ENCODE results near the gene BHLHA15.

The BHLHA15 gene

DNA sequence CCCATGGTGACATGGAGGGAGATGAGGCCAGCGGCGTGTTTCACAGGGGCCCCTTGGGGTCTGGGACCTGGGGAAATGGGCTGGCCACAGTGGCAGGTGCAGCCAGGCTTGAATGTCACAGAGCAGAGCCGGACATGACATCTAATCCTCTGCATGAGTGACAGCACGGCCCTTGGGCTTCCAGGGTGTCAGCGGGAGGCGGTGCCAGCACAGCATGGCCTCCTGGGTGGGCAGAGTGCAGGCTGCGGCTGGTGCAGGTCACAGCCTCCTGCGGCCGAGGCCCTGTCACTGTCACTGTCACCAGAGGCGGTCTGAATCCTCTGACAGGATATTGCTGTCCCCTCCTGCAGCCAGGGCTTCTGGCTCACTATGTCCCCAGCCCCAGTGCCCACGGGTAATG lies 18.2 kb downstream of the BHLHA15 start:
- TF ChIP-seq, protein P1, sequence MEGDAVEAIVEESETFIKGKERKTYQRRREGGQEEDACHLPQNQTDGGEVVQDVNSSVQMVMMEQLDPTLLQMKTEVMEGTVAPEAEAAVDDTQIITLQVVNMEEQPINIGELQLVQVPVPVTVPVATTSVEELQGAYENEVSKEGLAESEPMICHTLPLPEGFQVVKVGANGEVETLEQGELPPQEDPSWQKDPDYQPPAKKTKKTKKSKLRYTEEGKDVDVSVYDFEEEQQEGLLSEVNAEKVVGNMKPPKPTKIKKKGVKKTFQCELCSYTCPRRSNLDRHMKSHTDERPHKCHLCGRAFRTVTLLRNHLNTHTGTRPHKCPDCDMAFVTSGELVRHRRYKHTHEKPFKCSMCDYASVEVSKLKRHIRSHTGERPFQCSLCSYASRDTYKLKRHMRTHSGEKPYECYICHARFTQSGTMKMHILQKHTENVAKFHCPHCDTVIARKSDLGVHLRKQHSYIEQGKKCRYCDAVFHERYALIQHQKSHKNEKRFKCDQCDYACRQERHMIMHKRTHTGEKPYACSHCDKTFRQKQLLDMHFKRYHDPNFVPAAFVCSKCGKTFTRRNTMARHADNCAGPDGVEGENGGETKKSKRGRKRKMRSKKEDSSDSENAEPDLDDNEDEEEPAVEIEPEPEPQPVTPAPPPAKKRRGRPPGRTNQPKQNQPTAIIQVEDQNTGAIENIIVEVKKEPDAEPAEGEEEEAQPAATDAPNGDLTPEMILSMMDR (IDR thresholded peaks at IDR 0.05; ENCODE audit: insufficient read depth, low read depth, low read length, missing control alignments) = no peak
- no peak overlapping the region for H3K4me3 ChIP-seq (ENCODE audit: low read length)
- DNase-seq (ENCODE audit: low read depth) = no peak

DNA sequence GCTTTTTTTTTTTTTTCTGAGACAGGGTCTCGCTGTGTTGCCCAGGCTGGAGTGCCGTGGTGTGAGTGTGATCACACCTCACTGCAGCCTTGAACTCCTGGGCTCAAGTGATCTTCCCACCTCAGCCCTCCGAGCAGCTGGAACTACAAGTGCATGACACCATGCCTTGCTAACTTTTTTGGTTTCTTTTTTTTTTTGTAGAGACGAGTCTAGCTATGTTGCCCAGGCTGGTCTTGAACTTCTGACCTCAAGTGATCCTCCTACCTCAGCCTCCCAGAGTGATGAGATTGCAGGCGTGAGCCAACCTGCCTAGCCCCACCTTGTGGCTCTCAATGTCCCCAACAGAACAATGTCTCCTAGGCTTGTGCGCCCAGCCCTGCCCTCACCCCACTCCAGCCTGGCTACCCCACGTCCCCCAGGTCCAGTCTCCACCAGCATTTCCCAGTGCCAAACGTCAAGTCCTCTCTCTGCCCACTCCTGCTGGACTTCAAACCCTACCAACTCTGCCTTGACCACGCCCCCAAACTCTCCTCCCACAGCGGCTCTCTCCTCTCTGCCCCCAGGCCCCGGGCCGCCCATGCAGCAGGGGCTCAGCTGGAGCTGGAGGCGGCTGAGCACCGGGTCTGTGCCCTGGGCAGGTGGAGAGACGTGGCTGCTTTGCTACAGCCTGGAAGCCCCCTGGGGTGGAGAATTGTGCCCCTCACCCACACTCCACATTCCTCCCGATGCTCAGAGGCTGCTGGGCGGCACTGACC lies 18.9 kb downstream of the BHLHA15 start:
- TF ChIP-seq, protein P1 (IDR thresholded peaks at IDR 0.05; ENCODE audit: insufficient read depth, low read depth, low read length, missing control alignments) = no peak

DNA sequence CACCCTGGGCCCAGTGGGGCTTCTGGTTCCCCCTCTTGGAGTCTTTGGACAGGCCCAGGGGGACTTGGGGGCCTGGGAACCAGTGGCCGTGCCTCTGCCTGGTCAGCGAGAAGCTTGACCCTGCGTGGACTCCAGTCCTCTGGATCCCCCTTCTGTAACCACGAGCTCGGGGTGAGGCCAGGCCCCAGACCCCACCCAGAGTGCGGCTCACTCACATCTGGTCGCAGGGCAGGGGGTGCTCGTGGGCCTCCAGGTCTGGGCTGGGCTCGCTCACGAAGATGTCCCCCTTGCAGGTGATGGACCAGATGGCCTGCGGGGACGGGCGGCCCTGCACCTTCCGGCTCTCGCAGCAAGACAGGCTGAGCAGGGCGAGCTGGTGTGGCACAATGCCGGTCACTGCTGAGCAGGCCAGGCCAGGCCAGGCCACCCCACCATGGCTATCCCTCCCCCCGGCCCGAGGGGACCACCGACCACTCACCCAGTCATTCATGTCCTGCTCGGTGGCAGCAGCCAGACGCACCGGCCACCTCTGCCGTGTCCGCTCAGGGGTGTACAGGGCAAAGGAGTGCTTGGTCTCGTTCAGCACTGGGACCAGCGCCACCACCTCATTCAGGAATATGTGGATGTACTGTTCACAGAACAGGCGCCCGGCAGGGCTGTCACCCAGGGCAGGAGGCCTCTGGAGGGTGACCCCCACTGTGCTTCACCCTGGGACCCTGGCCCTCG lies 19.7 kb downstream of the BHLHA15 start:
- TF ChIP-seq, protein P1 (IDR thresholded peaks at IDR 0.05; ENCODE audit: insufficient read depth, low read depth, low read length, missing control alignments) = no peak
- no peak for DNase-seq (ENCODE audit: low read depth)
- no peak overlapping the region for H3K4me3 ChIP-seq (ENCODE audit: low read length)

More for the DNA sequence above, 18.9 kb downstream of the BHLHA15 start:
- DNase-seq (ENCODE audit: low read depth) = no peak
- no peak overlapping the region for H3K4me3 ChIP-seq (ENCODE audit: low read length)

DNA sequence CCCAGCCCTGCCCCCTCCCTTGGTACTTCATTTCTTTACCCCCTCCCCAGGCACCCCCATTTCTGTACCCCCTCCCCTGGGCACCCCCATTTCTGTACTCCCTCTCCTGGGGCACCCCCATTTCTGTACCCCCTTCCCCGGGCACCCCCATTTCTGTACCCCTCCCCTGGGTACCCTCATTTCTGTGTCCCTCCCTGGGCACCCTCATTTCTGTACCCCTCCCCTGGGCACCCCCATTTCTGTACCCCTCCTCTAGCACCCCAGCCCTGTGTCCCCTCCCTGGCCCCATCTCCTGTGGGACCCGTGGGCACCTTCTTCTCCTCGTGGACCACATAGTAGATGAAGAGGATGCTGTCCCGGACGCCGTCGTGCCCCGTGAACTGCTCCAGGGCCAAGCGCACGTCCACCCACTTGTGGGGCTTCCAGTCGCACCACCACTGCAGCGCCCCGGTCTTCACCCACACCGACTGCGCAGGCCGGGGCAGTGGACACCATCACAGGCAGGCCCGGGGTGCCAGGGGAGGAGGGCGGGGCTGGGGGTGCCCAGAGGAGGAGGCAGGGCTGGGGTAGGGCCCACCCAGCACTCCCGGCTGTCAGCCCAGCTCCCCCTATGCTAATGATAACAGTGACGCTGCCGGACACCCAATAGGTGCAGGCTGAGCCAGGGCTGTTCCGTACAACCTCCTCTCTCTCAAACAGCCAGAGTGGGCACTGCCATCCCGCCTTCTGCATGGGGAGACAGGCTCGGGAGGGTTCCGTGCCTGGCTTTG lies 20.4 kb downstream of the BHLHA15 start:
- TF ChIP-seq, protein P1 (IDR thresholded peaks at IDR 0.05; ENCODE audit: insufficient read depth, low read depth, low read length, missing control alignments) = no peak
- DNase-seq (ENCODE audit: low read depth) = no peak
- no peak overlapping the region for H3K4me3 ChIP-seq (ENCODE audit: low read length)

DNA sequence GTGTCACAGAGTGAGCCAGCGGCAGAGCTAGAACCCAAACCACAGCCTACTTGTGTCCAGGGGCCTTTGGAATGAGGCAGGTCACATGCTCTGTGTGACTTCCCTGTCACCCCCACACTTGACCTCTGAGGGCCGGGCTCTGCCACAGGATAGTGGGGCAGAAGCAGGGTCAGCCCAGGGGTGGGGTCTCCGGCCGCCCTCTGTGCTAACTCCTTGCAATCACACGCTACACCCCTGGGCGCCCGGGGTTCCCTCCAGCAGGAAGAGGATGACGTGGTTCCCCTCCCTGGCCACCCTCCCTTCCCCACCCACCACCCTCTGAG lies 21.0 kb downstream of the BHLHA15 start:
- TF ChIP-seq, protein P1 (IDR thresholded peaks at IDR 0.05; ENCODE audit: insufficient read depth, low read depth, low read length, missing control alignments) = no peak
- H3K4me3 ChIP-seq (ENCODE audit: low read length) = no peak overlapping the region
- DNase-seq (ENCODE audit: low read depth) = no peak

DNA sequence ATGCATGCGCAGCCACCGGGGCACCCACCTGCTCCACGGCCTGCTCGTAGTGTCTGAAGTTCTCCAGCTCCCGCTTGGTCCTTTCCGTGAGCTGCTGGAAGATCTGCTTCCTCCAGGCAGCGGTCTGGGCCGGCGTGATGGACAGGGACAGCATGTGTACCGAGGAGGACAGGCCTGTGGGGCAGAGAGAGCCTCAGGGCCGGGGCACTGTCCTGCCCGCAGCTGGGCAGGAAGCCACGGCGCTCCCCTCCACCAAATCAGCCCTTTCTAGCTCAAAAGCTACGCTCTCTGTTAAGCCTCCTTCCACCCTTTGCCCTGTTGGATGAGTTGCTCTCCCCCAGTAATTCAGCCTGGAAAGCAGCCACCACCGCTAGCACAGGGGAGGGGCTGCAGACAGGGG lies 21.6 kb downstream of the BHLHA15 start:
- H3K4me3 ChIP-seq (ENCODE audit: low read length) = no peak overlapping the region
- TF ChIP-seq, protein P1 (IDR thresholded peaks at IDR 0.05; ENCODE audit: insufficient read depth, low read depth, low read length, missing control alignments) = no peak
- no peak for DNase-seq (ENCODE audit: low read depth)

All from epithelial cell of esophagus (primary cell).